HUES64 (cell line): ENCODE data around the gene BEST2.
A peak's percentile ranks its signal among the peaks of the same experiment; 100 is the strongest.

Source experiments
- H3K27ac ChIP-seq: 2 replicates; pipeline ENCODE4 v1.7.0; 2013; ENCODE audit warnings: low read depth, low read length, inconsistent platforms
- H3K27me3 ChIP-seq: 2 replicates; pipeline ENCODE4 v1.6.1; 2013; ENCODE audit warnings: mild to moderate bottlenecking, low read length; ENCODE audit not compliant: insufficient read depth
- H3K36me3 ChIP-seq: 2 replicates; pipeline ENCODE4 v1.6.1; 2013; ENCODE audit warnings: mild to moderate bottlenecking, low read length; ENCODE audit not compliant: insufficient read depth
- H3K4me1 ChIP-seq: 2 replicates; pipeline ENCODE4 v1.6.1; 2013; ENCODE audit warnings: mild to moderate bottlenecking, low read length, moderate library complexity; ENCODE audit not compliant: insufficient read depth
- H3K4me3 ChIP-seq: 2 replicates; pipeline ENCODE4 v1.5.1; 2013; ENCODE audit warnings: mild to moderate bottlenecking, low read length, moderate library complexity
- H3K9ac ChIP-seq: 2 replicates; pipeline ENCODE4 v1.6.1; 2013; ENCODE audit warnings: mild to moderate bottlenecking, low read depth, low read length
- H3K9me3 ChIP-seq: 2 replicates; pipeline ENCODE4 v1.6.1; 2013; ENCODE audit warnings: low read depth, low read length; ENCODE audit not compliant: insufficient read depth
- whole genome bisulfite sequencing: fragments of 150-250, 120-280 bp; methylation state at CpG from one replicate; pipeline ENCODE4 v1.1.7; 2013; ENCODE audit warnings: missing lambda C conversion rate; 5-methylcytosine and 5-hydroxymethylcytosine counted together

BEST2 gene

GRCh38 chr19:12731337-12731736 is 20.3 kb upstream of the BEST2 start:
- Histone ChIP-seq H3K4me3 (no peak overlapping the region), H3K27me3 (no peaks in the 10 kb centered on the region), H3K9ac (no peak overlapping the region), H3K36me3 (peaks cover 30% of the 10 kb centered on the region), H3K9me3 (no peaks in the 10 kb centered on the region), H3K27ac (no peak overlapping the region), H3K4me1 (peaks cover 8% of the 10 kb centered on the region)
- WGBS = 96% methylated on average over 24 of the region's 24 CpGs

- 0% methylated on average over 11 of the region's 15 CpGs for WGBS
- peak overlapping the region; percentile 90 for H3K27ac ChIP-seq
These were observed 18.0 kb upstream of the BEST2 start for GRCh38 chr19:12733369-12734214.

GRCh38 chr19:12736995-12737834 is 14.4 kb upstream of the BEST2 start, which contains the start of gene GET3:
GET3 (plus strand) TSS chr19:12737497; CDS start chr19:12737506, 9 bp downstream.
- Histone ChIP-seq H3K9me3 (no peaks in the 10 kb centered on the region), H3K27ac (peak within 1 kb of the TSS; percentile 89)
- under 1% methylated on average over 29 of the region's 29 CpGs for WGBS

More at GRCh38 chr19:12733369-12734214, 18.0 kb upstream of the BEST2 start:
- Histone ChIP-seq H3K4me3 (peak overlapping the region; percentile 92), H3K9ac (peak overlapping the region; percentile 98), H3K36me3 (peaks cover 32% of the 10 kb centered on the region), H3K4me1 (peaks cover 5% of the 10 kb centered on the region; the same call in 1 of the 2 replicates), H3K27me3 (no peaks in the 10 kb centered on the region), H3K9me3 (no peaks in the 10 kb centered on the region)

GRCh38 chr19:12737835-12738351 is 13.7 kb upstream of the BEST2 start:
- H3K4me1 ChIP-seq = peaks cover 4% of the 10 kb centered on the region; the same call in 1 of the 2 replicates
- H3K36me3 ChIP-seq = peaks cover 21% of the 10 kb centered on the region
- peak overlapping the region; percentile 89 for H3K27ac ChIP-seq
- no peaks in the 10 kb centered on the region for H3K9me3 ChIP-seq
- H3K4me3 ChIP-seq = peak overlapping the region; percentile 81
- no peaks in the 10 kb centered on the region for H3K27me3 ChIP-seq
- H3K9ac ChIP-seq = peak overlapping the region; percentile 84
- WGBS = 19% methylated on average over 13 of the region's 13 CpGs

More at GRCh38 chr19:12736995-12737834, 14.4 kb upstream of the BEST2 start, which contains the start of gene GET3:
- peak within 1 kb of the TSS; percentile 81 for H3K4me3 ChIP-seq
- H3K9ac ChIP-seq = peak within 1 kb of the TSS; percentile 84
- peaks cover 21% of the 10 kb centered on the region for H3K36me3 ChIP-seq
- H3K4me1 ChIP-seq = peaks cover 5% of the 10 kb centered on the region; the same call in 1 of the 2 replicates
- H3K27me3 ChIP-seq = no peaks in the 10 kb centered on the region

GRCh38 chr19:12745166-12745897 is 6.3 kb upstream of the BEST2 start:
- Histone ChIP-seq H3K4me3 (no peak overlapping the region), H3K27ac (no peak overlapping the region), H3K9ac (no peak overlapping the region), H3K27me3 (peaks cover 9% of the 10 kb centered on the region), H3K4me1 (no peaks in the 10 kb centered on the region), H3K9me3 (no peaks in the 10 kb centered on the region), H3K36me3 (peaks cover 40% of the 10 kb centered on the region)
- 93% methylated on average over 22 of the region's 22 CpGs for WGBS

GRCh38 chr19:12748489-12748888 is 3.1 kb upstream of the BEST2 start:
- H3K4me3 ChIP-seq = no peak overlapping the region
- H3K27ac ChIP-seq = no peak overlapping the region
- H3K4me1 ChIP-seq = no peaks in the 10 kb centered on the region
- peaks cover 26% of the 10 kb centered on the region for H3K27me3 ChIP-seq
- WGBS = 71% methylated on average over 5 of the region's 6 CpGs
- peaks cover 36% of the 10 kb centered on the region for H3K36me3 ChIP-seq
- H3K9ac ChIP-seq = no peak overlapping the region
- H3K9me3 ChIP-seq = no peaks in the 10 kb centered on the region

GRCh38 chr19:12749938-12750521 is 1.6 kb upstream of the BEST2 start:
- Histone ChIP-seq H3K27ac (no peak overlapping the region), H3K9ac (no peak overlapping the region), H3K4me3 (no peak overlapping the region), H3K9me3 (no peaks in the 10 kb centered on the region), H3K36me3 (peaks cover 29% of the 10 kb centered on the region), H3K27me3 (peaks cover 26% of the 10 kb centered on the region), H3K4me1 (no peaks in the 10 kb centered on the region)
- WGBS = 34% methylated on average over 24 of the region's 24 CpGs

GRCh38 chr19:12750851-12751250 is 740 bp upstream of the BEST2 start:
- 85% methylated on average over 9 of the region's 9 CpGs for WGBS
- H3K27me3 ChIP-seq = peaks cover 26% of the 10 kb centered on the region
- H3K9me3 ChIP-seq = no peaks in the 10 kb centered on the region
- H3K4me1 ChIP-seq = no peaks in the 10 kb centered on the region
- H3K36me3 ChIP-seq = peaks cover 23% of the 10 kb centered on the region
- no peak overlapping the region for H3K27ac ChIP-seq
- no peak overlapping the region for H3K4me3 ChIP-seq
- H3K9ac ChIP-seq = no peak overlapping the region

- H3K9ac ChIP-seq = no peak overlapping the region; the same call in 1 of the 2 replicates
- peaks cover 26% of the 10 kb centered on the region for H3K27me3 ChIP-seq
- WGBS = 75% methylated on average over 21 of the region's 23 CpGs
These were observed 628 bp downstream of the BEST2 start for GRCh38 chr19:12752056-12752781.

More at GRCh38 chr19:12752056-12752781, 628 bp downstream of the BEST2 start:
- H3K9me3 ChIP-seq = no peaks in the 10 kb centered on the region
- H3K36me3 ChIP-seq = peaks cover 11% of the 10 kb centered on the region
- no peaks in the 10 kb centered on the region for H3K4me1 ChIP-seq
- H3K27ac ChIP-seq = no peak overlapping the region
- peak overlapping the region; percentile 43 for H3K4me3 ChIP-seq
